Skeletal muscle satellite cell (primary cell): Measurements from ENCODE around the gene BACH2. TPM values are rescaled to one million over a fixed set of nuclear protein-coding genes. Genes with fewer than 3 reads are reported as not detected.
"Not testable (repeated sequence)": the region's sequence is repeated elsewhere in the genome, so short reads cannot be mapped to it uniquely, and the experiment has no call there.

Experiments used
- H3K27me3 ChIP-seq: 2 replicates; pipeline ENCODE4 v1.7.0; 2013; ENCODE audit warnings: low read length; ENCODE audit not compliant: control insufficient read depth, insufficient read depth
- H3K36me3 ChIP-seq: 2 replicates; pipeline ENCODE4 v1.7.0; 2013; ENCODE audit warnings: mild to moderate bottlenecking, control low read depth, low read length; ENCODE audit not compliant: insufficient read depth
- H3K4me1 ChIP-seq: 2 replicates; pipeline ENCODE4 v1.7.0; 2013; ENCODE audit warnings: low read length; ENCODE audit not compliant: control insufficient read depth, insufficient read depth
- H3K4me2 ChIP-seq: 2 replicates; pipeline ENCODE4 v1.7.0; 2013; ENCODE audit warnings: mild to moderate bottlenecking, low read length
- H3K4me3 ChIP-seq: 2 replicates; pipeline ENCODE4 v1.7.0; 2013; ENCODE audit warnings: low read length
- H3K9ac ChIP-seq: 2 replicates; pipeline ENCODE4 v1.7.0; 2013; ENCODE audit warnings: mild to moderate bottlenecking, low read depth, low read length, moderate library complexity
- H3K9me3 ChIP-seq: replicated peaks from 2 replicates; pipeline ENCODE4 v1.7.0; 2013; ENCODE audit warnings: mild to moderate bottlenecking, control low read depth, low read length
- total RNA-seq: library from RNA; depleted of rRNA; stranded (reverse); fragments of >200 nt; gene quantifications from 2 replicates; pipeline ENCODE4 v1.2.3, GENCODE V29; 2012; rRNA removed

The BACH2 gene
- total RNA-seq: 0.22 and 0.25 TPM in 2 replicates

DNA sequence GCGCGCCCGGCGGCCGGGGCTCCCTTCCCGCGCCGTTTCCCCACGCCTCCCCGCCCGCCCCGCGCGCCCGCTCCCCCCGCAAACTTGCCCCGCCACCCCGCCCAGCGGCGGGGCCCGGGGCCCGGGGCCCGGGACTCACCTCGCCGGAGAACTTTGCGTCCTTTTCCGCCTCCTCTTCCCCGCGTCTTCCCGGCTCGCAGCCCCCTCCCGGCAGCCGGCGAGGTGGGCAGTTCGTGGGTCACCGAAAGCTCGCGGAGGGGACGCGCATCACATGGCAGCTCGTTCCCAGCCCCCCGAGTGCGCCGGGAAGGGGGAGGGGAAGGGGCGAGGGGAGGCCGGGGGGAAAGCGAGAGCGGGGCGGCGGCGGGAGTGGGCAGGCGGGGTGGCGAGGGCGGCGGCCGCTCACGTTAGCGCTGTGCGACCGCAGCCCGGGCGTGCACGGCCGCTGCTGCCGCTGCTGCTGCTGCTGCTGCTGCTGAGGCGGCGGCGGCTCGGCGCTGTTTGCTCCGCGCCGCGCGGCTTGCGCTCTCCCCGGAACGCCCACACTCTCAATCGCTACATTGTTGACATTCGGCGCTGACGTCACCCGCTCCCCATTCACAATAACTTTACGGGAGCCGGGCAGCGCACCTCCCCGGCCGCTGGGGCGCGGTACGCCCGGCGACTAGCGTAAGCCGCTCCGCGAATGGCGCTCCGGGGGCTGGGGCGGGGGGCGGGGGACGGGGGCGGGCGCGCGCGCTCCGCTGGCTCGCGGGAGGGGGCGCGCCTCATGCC lies at the start of gene BACH2:
TSS of gene BACH2 (minus strand) at position 503 of the 774 bp plus-strand sequence. CDS start 287,999 bp downstream, outside the sequence.
- Histone ChIP-seq H3K27me3 (peaks cover 69% of the 10 kb centered on the region), H3K36me3 (no peaks in the 10 kb centered on the region), H3K4me3 (peak within 1 kb of the TSS; percentile 66), H3K9ac (peak within 1 kb of the TSS; percentile 57), H3K4me1 (peaks cover 11% of the 10 kb centered on the region), H3K4me2 (peak within 1 kb of the TSS; percentile 86), H3K9me3 (no peaks in the 10 kb centered on the region)

DNA sequence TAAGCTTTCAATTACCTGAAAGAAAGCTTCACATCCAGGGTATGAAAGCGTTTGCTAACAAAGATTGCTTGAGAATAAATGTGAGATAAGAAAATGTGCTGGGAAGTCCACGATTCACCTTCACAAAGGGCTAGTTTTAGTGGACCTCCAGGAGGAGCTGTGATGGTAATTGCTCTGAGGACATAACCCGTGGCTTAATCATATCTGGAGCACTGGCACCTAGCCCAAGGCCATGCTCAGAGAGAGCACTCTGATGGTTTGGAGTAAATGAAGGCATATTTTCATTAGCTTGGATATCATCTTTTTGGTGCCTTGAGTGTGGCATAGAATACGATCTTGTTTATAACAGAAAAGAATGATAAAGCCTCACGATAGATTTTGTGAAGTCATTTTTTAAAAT lies 46.9 kb upstream of the BACH2 start:
- Histone ChIP-seq H3K4me3 (no peak overlapping the region), H3K9me3 (no peaks in the 10 kb centered on the region), H3K36me3 (no peaks in the 10 kb centered on the region), H3K9ac (no peak overlapping the region), H3K27me3 (peaks cover 50% of the 10 kb centered on the region), H3K4me2 (no peak overlapping the region), H3K4me1 (no peaks in the 10 kb centered on the region)

DNA sequence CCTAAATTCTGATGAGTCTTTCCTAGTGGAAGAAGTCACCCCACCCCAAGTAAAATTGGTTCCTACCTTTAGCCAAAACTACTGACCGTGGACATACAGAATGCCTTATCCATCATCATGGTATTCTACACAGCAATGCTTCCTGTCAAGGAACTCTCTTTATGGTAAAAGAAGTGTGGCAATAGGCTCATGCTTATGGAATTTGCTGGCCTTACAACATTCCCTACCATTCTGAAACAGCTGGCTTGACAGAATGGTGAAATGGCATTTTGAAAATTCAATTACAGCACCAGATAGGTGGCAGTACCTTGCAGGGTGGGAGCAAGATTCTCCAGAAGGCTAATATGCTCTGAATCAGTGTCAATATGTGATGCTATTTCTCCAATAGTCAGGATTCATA lies 41.8 kb upstream of the BACH2 start:
- H3K4me1 ChIP-seq: no peaks in the 10 kb centered on the region

DNA sequence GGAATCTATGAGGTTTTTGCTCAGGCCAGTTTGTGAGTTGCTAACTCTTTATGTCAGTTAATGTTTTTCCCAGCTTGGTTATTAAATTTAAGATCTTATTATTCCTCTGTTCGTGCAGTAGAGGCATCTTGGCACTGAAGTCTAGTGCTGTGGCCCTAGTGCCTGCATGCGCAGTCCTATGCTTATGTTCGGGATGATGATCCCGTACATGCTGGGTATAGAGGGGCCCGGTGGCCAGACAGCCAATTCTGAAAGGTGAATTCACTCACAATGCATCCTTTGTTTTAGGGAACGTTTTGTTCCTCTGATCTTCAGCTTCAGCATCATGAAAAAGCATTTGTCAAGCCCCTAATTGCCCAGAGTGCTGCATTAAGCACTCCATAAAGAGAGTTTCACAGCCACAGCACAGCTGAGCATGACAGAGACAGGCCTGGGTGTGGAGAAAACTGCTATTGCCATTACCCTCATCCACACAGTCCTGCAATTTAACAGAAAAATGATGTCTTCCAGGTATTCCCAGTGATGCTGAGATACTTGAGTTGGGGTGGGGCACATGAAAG lies 39.8 kb upstream of the BACH2 start:
- no peak overlapping the region for H3K4me2 ChIP-seq
- no peaks in the 10 kb centered on the region for H3K36me3 ChIP-seq
- H3K27me3 ChIP-seq: peaks cover 20% of the 10 kb centered on the region
- no peaks in the 10 kb centered on the region for H3K9me3 ChIP-seq
- H3K9ac ChIP-seq: no peak overlapping the region
- no peak overlapping the region for H3K4me3 ChIP-seq
- no peaks in the 10 kb centered on the region for H3K4me1 ChIP-seq

More for the DNA sequence above, 41.8 kb upstream of the BACH2 start:
- H3K9ac ChIP-seq: no peak overlapping the region
- no peak overlapping the region for H3K4me3 ChIP-seq
- no peak overlapping the region for H3K4me2 ChIP-seq
- H3K27me3 ChIP-seq: peaks cover 21% of the 10 kb centered on the region
- no peaks in the 10 kb centered on the region for H3K9me3 ChIP-seq
- H3K36me3 ChIP-seq: no peaks in the 10 kb centered on the region

DNA sequence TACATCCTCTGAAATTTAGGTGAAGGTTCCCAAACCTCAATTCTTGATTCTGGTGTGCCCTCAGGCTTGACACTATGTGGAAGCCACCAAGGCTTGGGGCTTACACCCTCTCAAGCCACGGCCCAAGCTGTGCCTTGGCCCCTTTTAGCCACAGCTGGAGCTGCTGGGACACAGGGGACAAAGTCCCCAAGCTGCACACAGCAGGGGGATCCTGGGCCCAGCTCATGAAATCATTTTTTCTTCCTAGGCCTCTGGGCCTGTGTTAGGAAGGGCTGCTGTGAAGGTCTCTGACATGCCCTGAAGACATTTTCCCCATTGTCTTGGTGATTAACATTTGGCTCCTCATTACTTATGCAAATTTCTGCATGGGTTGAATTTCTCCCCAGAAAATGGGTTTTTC lies 37.3 kb upstream of the BACH2 start:
- Histone ChIP-seq H3K9me3 (no peaks in the 10 kb centered on the region), H3K4me2 (no peak overlapping the region), H3K4me1 (no peaks in the 10 kb centered on the region), H3K27me3 (peaks cover 12% of the 10 kb centered on the region), H3K9ac (no peak overlapping the region), H3K36me3 (no peaks in the 10 kb centered on the region), H3K4me3 (no peak overlapping the region)

DNA sequence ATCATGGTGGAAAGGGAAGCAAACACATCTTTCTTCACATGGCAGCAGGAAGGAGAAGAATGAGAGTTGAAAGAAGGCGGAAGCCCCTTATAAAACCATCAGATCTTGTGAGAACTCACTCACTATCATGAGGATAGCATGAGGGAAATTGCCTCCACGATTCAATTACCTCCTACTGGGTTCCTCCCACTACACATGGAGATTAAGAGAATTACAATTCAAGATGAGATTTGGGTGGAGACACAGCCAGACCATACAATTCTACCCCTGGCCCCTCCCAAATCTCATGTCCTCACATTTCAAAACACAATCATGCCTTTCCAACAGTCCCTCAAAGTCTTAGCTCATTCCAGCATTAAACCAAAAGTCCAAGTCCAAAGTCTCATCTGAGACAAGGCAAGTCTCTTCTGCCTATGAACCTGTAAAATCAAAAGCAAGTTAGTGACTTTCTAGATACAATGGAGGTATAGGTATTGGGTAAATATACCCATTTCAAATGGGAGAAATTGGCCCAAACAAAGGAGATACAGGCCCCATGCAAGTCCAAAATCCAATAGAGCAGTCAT lies 36.4 kb upstream of the BACH2 start:
- H3K9ac ChIP-seq, H3K4me2 ChIP-seq, H3K9me3 ChIP-seq, H3K4me3 ChIP-seq, H3K4me1 ChIP-seq, H3K36me3 ChIP-seq: not testable (repeated sequence)
- H3K27me3 ChIP-seq: peaks cover 12% of the 10 kb centered on the region

DNA sequence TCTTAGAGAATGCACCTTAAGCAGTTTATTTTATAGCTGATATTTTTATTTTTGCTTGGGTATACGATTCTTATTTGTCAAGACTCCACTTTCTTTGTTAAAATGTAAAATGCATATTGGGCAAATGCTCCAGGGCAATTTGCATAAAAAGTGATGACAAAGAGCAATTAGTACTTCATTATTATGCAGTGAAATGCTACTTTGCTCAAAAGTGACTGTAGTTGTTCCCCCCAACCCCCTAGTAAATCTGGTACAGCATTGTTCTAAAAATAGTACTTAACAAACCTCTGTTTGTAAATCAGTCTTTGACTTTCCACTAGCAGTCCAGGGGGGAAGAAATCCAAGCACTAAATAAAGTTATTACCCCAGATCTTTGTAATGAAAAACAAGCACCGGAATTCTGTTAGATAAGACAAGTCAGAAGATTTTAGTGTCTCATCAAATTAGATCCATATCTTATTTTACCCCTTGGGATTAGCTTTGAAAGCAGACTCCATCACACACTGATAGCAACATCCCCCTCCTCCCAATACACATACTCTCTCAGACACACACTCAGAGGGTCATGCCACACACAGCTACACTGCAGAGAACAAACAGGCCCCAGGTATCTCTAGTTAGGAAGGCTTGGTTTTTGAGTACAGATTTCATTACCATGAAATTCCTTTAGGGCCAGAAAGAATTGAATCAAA lies 32.9 kb upstream of the BACH2 start:
- no peak overlapping the region for H3K4me2 ChIP-seq
- H3K4me3 ChIP-seq: no peak overlapping the region
- no peaks in the 10 kb centered on the region for H3K9me3 ChIP-seq
- no peaks in the 10 kb centered on the region for H3K36me3 ChIP-seq
- no peaks in the 10 kb centered on the region for H3K27me3 ChIP-seq
- H3K4me1 ChIP-seq: no peaks in the 10 kb centered on the region
- H3K9ac ChIP-seq: no peak overlapping the region

DNA sequence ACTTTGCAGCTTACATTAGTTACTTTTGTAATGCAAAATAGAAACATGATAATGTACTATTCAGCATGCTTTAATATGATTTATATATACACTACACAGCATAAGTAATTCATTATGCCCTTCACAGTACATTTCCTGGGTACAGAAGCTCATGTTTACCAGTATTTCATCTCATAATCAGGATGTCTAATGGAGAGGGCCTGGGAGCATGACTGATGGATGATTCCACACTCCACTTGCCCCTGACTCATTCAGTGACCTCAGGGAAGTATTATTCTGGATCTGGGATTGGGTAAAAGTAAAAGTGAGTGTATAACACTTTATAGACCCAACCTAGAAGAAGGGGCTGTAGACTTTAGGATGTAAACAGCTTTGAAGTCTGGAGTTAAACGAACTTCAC lies 31.4 kb upstream of the BACH2 start:
- no peak overlapping the region for H3K9ac ChIP-seq
- H3K27me3 ChIP-seq: no peaks in the 10 kb centered on the region
- no peak overlapping the region for H3K4me3 ChIP-seq
- H3K4me1 ChIP-seq: no peaks in the 10 kb centered on the region
- H3K36me3 ChIP-seq: no peaks in the 10 kb centered on the region
- H3K4me2 ChIP-seq: no peak overlapping the region
- no peaks in the 10 kb centered on the region for H3K9me3 ChIP-seq

DNA sequence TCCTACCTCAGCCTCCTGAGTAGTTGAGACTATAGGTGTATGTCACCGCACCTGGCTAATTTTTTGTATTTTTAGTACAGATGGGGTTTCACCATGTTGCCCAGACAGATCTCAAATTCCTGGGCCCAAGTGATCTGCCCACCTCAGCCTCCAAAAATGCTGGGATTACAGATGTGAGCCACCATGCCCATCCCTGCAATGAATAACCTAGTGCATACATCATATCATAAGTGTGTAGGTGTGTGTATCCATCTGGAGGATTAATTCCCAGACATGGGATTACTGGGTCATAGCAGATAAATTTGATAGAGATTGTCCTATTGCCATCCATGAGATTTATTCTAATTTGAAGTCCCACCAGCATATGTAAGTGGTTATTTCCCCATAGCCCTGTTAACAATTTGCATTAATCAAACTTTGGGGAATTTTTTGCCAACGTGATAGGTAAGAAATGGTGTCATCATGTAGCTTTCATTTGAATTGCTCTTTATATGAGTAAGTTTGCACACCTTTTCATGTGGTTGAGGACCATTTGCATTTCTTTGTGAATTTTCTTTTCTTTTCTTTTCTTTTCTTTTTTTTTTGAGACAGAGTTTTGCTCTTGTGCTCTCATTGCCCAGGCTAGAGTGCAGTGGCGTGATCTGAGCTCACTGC lies 29.9 kb upstream of the BACH2 start:
- Histone ChIP-seq H3K4me2 (no peak overlapping the region), H3K9me3 (no peaks in the 10 kb centered on the region), H3K27me3 (no peaks in the 10 kb centered on the region), H3K9ac (no peak overlapping the region), H3K4me1 (no peaks in the 10 kb centered on the region), H3K4me3 (no peak overlapping the region), H3K36me3 (no peaks in the 10 kb centered on the region)

DNA sequence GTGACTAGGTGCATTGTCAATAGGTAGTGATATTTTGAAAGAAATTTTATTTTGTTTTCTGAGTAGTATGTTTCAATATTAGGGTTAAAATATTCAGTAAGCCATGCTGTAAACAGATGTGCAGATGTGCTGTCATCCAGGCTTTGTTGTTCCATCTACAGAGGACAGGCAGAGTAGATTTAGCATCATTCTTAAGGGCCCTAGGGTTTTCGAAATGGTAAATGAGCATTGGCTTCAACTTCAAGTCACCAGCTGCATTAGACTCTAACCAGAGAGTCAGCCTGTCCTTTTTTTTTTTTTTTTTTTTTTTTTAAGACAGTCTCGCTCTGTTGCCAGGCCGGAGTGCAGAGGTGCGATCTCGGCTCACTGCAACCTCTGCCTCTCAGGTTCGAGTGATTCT lies 27.1 kb upstream of the BACH2 start:
- H3K4me3 ChIP-seq: no peak overlapping the region
- no peaks in the 10 kb centered on the region for H3K4me1 ChIP-seq
- no peak overlapping the region for H3K4me2 ChIP-seq
- no peaks in the 10 kb centered on the region for H3K36me3 ChIP-seq
- no peak overlapping the region for H3K9ac ChIP-seq
- H3K27me3 ChIP-seq: peaks cover 13% of the 10 kb centered on the region
- H3K9me3 ChIP-seq: no peaks in the 10 kb centered on the region

DNA sequence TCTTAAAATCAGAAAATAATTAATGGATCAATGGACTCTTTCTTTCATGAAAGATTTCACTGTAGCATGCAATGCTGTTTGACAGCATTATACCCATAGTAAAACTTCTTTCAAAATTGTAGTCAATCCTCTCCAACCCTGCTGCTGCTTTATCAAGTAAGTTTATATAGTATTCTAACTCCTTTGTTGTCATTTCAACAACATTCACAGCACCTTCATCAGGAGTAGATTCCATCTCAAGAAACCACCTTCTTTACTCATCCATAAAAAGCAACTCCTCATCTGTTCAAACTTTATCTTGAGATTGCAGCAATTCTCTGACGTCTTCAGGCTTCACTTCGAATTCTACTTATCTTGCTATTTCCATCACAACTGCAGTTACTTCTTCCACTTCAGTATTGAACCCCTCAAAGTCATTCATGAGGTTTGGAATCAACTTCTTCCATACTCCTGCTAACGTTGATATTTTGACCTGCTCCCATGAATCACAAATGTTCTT lies 26.4 kb upstream of the BACH2 start:
- Histone ChIP-seq H3K36me3 (no peaks in the 10 kb centered on the region), H3K4me3 (no peak overlapping the region), H3K4me2 (no peak overlapping the region), H3K27me3 (peaks cover 13% of the 10 kb centered on the region), H3K9me3 (no peaks in the 10 kb centered on the region), H3K4me1 (no peaks in the 10 kb centered on the region), H3K9ac (no peak overlapping the region)
